ENCODE data around the gene SAP130.
"Not testable (repeated sequence)": the region's sequence is repeated elsewhere in the genome, so short reads cannot be mapped to it uniquely, and the experiment has no call there.

The SAP130 gene

DNA sequence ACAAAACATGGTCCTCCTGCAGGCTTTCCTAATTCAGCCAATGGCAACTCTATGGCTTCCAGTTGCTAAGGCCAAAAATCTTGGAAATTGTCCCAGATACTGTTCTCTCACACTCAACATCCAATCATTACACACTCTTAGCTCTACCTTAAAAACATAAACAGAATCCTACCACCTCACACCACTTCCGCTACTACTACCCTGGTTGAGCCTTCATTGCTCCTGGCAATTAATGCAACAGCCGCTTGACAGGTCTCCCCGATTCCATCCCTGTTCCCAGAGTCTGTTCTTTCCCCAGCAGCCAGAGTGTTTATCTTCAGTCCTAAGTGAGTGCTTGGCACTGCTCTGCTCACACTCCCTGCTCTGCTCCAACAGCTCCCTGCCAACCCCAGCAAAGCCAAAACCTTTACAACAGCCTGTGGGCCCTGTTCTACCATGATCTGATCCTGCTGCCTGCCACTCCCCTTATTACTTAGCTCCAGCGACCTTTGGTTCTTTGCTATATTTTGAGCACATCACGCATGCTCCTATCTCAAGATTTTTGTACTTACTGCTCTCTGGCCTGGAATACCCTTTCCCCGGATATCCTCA is 74.6 kb downstream of the SAP130 start:
- DNase-seq (ENCODE audit: low spot score), result peak; percentile 43

DNA sequence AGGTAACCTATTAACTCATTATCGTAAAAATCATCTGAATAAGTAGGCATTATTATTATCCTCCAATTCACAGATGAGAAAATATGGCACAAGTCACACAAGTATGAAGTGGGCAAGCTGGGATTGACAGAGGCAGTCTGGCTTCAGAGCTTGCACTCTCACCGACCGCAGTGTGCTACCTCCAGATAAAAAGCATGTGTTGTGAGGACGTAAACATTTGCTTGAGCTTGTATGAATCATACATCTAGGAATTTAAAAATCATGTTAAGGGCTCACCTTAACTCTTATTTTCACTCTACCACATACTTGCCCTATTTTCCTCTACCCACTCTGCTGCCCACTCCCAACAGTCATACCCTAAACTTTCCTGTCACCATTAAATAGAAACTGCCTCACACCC is 76.8 kb downstream of the SAP130 start:
- DNase-seq (ENCODE audit: low spot score), result no peak

- no peak for DNase-seq (ENCODE audit: low spot score)
These were observed 77.6 kb downstream of the SAP130 start for GRCh38 chr2:127950264-127950663.

DNA sequence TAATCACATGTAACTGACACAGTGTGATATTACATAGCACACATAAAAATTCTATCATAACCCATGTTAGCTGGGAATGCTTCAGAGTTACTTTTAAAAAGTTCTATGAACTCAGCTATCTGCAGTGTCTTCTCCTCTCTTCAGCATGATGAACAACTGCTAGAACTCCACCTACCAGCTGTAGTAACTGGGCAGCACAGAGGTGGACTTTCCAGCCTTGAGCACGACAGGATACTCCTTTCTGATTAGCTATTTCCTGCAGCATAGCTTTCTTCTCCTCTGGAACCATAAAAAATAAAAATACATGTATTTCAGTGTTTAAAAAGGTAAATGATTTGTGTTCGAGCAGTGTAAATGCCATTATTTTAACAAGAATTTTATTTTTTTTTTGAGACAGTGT is 82.6 kb downstream of the SAP130 start:
- DNase-seq (ENCODE audit: low spot score), result no peak

- no peak for DNase-seq (ENCODE audit: low spot score)
These were observed 84.7 kb downstream of the SAP130 start for GRCh38 chr2:127943186-127943585.

- DNase-seq (ENCODE audit: low spot score), result no peak
These were observed 85.9 kb downstream of the SAP130 start for GRCh38 chr2:127942002-127942401.

DNA sequence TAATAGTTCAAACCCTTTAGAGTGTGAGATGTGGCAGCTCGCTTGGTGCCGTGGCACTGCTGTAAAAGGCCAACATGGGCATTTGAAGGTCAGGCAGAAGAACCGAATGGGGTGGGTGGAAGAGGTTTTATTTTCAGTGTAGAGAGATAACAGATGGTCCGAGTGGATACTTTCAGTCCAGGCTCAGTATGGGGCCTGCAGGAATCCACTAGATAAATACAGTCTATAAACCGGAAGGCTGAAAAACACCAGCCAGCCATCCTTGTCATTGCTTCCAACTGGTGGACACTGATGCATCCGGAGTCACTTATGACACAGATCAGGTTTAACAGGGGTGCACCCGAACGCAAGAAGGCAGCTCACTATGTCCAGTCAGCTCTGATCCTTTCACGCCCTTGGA is 86.4 kb downstream of the SAP130 start:
- DNase-seq (ENCODE audit: low spot score), result no peak

GRCh38 chr2:127940641-127941040 is 87.2 kb downstream of the SAP130 start:
- DNase-seq (ENCODE audit: low spot score), result no peak

- DNase-seq (ENCODE audit: low spot score), result no peak
These were observed 92.5 kb downstream of the SAP130 start for GRCh38 chr2:127935337-127935736.

- DNase-seq (ENCODE audit: low spot score), result no peak
These were observed 95.5 kb downstream of the SAP130 start for GRCh38 chr2:127932199-127932876.

DNA sequence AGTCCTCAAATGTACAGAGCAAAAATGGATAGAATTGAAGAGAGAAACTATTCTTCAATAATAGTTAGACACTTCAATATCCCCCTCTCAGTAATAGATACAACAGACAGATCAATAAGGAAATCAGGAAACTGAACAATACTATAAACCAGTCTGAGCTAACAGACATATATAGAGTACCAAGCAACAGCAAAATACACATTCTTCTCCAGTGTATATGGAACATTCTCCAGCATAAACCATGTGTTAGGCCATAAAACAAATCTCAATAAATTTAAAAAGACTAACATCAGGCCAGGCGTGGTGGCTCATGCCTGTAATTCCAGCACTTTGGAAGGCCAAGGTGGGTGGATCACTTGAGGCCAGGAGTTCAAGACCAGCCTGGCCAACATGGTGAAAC is 98.4 kb downstream of the SAP130 start:
- no peak for DNase-seq (ENCODE audit: low spot score)

DNA sequence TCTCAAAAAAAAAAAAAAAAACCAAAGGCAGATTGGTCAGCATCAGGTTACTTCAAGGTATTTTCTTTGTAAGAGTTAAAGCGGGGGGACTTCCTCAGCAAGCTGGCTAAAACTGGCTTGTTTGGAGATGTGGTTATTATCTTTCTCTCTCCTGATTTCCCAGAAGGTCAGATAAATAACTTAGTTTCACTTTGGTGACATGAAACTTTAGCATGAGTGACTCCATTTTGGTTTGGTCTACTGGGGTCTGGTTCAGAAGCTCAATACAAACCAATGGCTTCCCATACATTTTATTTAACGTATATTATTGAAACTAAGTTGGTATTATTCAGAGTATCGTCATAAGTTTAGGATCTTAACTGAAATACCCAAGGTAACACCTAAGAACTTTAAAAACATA is 100.5 kb downstream of the SAP130 start:
- DNase-seq (ENCODE audit: low spot score), result no peak

- DNase-seq (ENCODE audit: low spot score), result no peak
These were observed 109.9 kb downstream of the SAP130 start for GRCh38 chr2:127917916-127918315.

GRCh38 chr2:127913808-127914457 is 113.9 kb downstream of the SAP130 start:
- no peak for DNase-seq (ENCODE audit: low spot score)

DNA sequence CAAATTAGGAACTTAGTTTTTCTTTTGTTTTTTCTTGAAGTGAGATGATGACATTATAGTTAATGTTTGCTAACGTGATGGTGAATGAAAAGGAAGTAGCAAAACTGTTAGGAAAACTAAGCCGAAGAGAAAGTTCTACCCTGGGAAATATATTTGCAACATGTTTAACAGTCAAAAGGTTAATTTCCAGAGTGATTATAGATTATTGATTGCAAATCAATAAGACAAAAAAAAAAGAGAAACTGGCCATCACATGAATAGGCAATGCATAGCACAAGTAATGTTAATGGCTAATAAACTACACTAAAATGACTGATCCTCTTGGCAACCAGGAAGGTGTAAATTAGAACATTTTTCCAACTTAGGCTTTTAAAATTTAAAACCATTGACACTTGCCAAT is 116.1 kb downstream of the SAP130 start:
- no peak for DNase-seq (ENCODE audit: low spot score)

DNA sequence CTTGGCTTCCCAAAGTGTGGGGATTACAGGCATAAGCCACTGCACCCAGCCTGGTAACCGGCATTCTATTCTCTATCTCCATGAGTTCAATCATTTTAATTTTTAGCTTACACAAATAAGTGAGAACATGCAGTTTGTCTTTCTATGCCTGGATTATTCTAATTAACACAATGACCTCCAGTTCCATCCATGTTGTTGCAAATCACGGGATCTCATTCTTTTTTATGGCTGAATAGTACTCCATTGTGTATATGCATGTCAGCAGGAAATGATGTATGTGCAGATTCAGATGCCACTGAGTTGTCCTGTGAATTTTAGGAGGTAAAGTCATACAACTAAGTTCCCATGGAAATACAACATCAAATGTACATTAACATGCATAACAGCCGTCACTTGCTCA is 117.4 kb downstream of the SAP130 start:
- DNase-seq (ENCODE audit: low spot score), result no peak

DNA sequence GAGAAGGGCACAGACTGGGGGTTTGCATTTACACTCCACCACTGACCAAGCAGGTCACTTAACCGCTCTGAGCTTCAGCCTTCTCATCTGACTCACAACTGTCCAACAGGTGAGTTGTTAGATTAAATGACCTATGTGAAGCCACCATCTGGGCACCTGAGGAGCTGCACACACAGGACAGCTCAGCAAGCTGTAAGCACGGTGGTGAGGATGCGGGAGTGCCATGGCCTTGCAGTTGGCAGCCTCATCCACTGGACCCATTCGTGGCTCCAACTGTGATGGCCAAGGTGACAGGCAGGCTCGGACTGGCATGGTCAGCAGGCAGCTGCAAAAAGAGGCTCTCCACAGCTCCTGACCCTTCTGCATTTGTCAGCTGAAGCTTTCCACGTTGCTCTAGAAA is 118.8 kb downstream of the SAP130 start:
- DNase-seq (ENCODE audit: low spot score), result no peak

DNA sequence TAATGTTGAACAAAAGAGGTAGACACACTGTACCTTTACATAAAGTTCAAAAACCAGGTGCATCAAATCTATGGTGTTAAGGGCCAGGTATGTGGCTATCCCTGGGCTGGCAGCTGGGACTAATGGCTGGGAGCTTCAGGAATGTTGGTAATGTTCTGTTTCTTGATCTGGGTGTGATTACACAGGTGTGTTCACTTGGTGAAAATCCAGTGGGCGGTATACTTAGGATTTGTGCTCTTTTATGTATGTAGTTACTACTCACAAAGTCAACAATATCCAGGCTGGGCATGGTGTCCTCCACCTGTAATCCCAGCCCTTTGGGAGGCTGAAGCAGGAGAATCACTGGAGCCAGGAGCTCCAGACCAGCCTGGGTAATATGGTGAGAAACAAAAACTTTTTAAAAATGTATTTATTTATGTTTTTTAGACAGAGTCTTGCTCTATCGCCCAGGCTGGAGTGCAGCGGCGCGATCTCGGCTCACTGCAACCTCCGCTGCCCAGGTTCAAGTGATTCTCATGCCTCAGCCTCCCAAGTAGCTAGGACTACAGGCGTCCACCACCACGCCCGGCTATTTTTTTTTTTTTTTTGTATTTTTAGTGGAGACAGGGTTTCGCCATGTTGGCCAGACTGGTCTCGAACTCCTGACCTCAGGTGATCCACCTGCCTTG is 120.0 kb downstream of the SAP130 start:
- DNase-seq (ENCODE audit: low spot score), result not testable (repeated sequence)

DNA sequence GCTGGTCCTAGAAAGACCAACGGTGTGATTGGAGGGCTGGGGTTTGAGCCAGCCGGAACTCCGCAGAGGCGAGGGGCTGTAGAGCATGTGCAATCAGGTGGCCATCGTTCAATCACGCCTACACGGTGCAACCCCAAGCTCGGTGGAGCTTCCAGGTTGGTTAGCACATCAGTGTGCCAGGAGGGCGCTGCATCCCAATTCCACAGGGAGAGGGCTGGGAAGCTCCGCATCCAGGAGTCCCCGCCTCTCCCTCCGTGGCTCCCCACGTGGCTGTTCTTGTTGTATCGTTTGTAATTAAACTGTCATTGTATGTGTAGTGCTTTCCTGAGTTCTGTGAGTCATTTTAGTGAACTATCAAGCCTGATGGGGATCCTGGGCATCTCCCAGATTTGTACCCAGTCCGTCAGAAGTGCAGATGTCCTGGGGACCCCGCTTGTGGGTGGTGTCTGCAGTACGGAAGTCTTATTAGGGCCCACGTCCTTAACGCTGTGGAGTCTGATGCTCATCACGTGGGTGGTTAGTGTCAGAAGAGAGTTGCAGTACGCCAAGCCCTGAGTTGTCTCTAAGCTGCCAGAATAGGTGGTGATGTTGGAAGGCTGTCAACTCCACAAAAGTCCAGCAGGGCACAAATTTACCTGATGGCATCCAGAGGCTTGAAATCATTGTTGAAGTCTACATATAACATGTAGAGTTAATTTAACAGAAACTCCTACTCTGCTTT is 121.5 kb downstream of the SAP130 start:
- no peak for DNase-seq (ENCODE audit: low spot score)

GRCh38 chr2:127901339-127902056 is 126.4 kb downstream of the SAP130 start:
- DNase-seq (ENCODE audit: low spot score), result peak; percentile 67

DNA sequence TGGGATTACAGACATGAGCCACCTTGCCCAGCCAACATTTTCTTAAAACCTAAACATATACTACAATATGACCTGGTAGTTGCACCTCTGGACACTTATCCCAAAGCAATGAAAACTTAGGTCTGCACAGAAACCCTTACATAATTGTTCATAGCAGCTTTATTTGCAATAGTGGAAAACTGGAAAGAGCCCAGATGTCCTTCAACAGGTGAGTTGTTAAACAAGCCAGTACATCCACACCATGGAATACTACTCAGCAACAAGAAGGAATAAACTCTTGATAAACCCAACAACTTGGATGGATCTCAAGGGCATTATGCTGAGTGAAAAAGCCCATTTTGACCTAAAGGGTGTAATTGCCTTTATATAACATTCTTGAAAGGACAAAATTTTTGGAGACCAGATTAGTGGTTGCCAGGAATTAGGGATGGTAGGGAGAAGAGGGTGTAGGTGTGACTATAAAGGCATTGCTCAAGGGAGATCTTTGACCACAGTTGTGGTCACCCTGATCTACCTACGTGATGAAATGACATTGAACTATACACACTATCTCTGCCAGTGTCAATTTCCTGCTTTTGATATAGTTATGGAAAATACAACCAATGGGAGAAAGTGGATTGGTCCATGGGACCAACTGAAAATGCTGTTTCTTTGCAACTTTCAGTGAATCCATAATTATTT is 130.2 kb downstream of the SAP130 start:
- DNase-seq (ENCODE audit: low spot score), result no peak

All from globus pallidus (tissue), 1 donor.